H9 (cell line): Measurements from ENCODE around the gene CDC42EP3. TPM values are rescaled to one million over a fixed set of nuclear protein-coding genes. Genes with fewer than 3 reads are reported as not detected.

Experiments
- DNase-seq: peaks from one replicate; pipeline ENCODE4 v3.0.0-alpha.2; 2017
- H2AFZ ChIP-seq: one replicate; pipeline ENCODE4 v1.6.1; 2013; ENCODE audit warnings: mild to moderate bottlenecking, low read length, control low read depth, moderate library complexity
- H2AK5ac ChIP-seq: 2 replicates; pipeline ENCODE4 v1.6.1; 2013; ENCODE audit warnings: low read length, control low read depth, mixed read lengths; ENCODE audit not compliant: insufficient read length
- H2BK120ac ChIP-seq: one replicate; pipeline ENCODE4 v1.6.1; 2013; ENCODE audit warnings: low read depth, mild to moderate bottlenecking, low read length, control low read depth, inconsistent platforms; ENCODE audit not compliant: poor library complexity, severe bottlenecking
- H2BK12ac ChIP-seq: 2 replicates; pipeline ENCODE4 v1.6.1; 2013; ENCODE audit warnings: low read length, control low read depth, mixed read lengths, low read depth; ENCODE audit not compliant: insufficient read length
- H2BK15ac ChIP-seq: 2 replicates; pipeline ENCODE4 v1.6.1; 2013; ENCODE audit warnings: low read depth, low read length, control low read depth
- H2BK20ac ChIP-seq: one replicate; pipeline ENCODE4 v1.6.1; 2013; ENCODE audit warnings: low read depth, mild to moderate bottlenecking, low read length, control low read depth, inconsistent platforms; ENCODE audit not compliant: poor library complexity, severe bottlenecking
- H2BK5ac ChIP-seq: 2 replicates; pipeline ENCODE4 v1.6.1; 2013; ENCODE audit warnings: low read length, control low read depth, mixed read lengths; ENCODE audit not compliant: insufficient read length
- H3K14ac ChIP-seq: 2 replicates; pipeline ENCODE4 v1.6.1; 2013; ENCODE audit warnings: low read length, control low read depth; ENCODE audit not compliant: insufficient read depth
- H3K18ac ChIP-seq: 2 replicates; pipeline ENCODE4 v1.6.1; 2013; ENCODE audit warnings: low read depth, mild to moderate bottlenecking, mixed read lengths, low read length, control low read depth; ENCODE audit not compliant: insufficient read length
- H3K23ac ChIP-seq: 2 replicates; pipeline ENCODE4 v1.6.1; 2013; ENCODE audit warnings: low read length, control low read depth, mixed read lengths, low read depth; ENCODE audit not compliant: insufficient read length
- H3K23me2 ChIP-seq: 2 replicates; pipeline ENCODE4 v1.6.1; 2013; ENCODE audit warnings: low read depth, mild to moderate bottlenecking, mixed read lengths, low read length, control low read depth; ENCODE audit not compliant: insufficient read length, poor library complexity, severe bottlenecking
- H3K27ac ChIP-seq: 2 replicates; pipeline ENCODE4 v1.5.1; 2013; ENCODE audit warnings: low read length, control low read depth, mixed read lengths, low read depth; ENCODE audit not compliant: insufficient read length
- H3K27me3 ChIP-seq: 2 replicates; pipeline ENCODE4 v1.6.1; 2013; ENCODE audit warnings: low read length, control low read depth, inconsistent platforms; ENCODE audit not compliant: insufficient read depth
- H3K4ac ChIP-seq: 2 replicates; pipeline ENCODE4 v1.6.1; 2013; ENCODE audit warnings: low read depth, mild to moderate bottlenecking, control low read depth, inconsistent platforms, low read length, moderate library complexity
- H3K4me1 ChIP-seq: 2 replicates; pipeline ENCODE4 v1.6.1; 2013; ENCODE audit warnings: low read length, control low read depth, inconsistent platforms; ENCODE audit not compliant: insufficient read depth
- H3K4me2 ChIP-seq: 2 replicates; pipeline ENCODE4 v1.6.1; 2013; ENCODE audit warnings: low read length, control low read depth, mixed read lengths; ENCODE audit not compliant: insufficient read length, insufficient read depth
- H3K56ac ChIP-seq: 2 replicates; pipeline ENCODE4 v1.6.1; 2013; ENCODE audit warnings: low read depth, mild to moderate bottlenecking, mixed read lengths, low read length, control low read depth; ENCODE audit not compliant: insufficient read length
- H3K79me1 ChIP-seq: 2 replicates; pipeline ENCODE4 v1.6.1; 2013; ENCODE audit warnings: low read depth, mild to moderate bottlenecking, moderate library complexity, low read length, control low read depth, inconsistent platforms; ENCODE audit not compliant: insufficient read depth, poor library complexity, severe bottlenecking
- H3K79me2 ChIP-seq: 2 replicates; pipeline ENCODE4 v1.6.1; 2013; ENCODE audit warnings: low read length, control low read depth, inconsistent platforms; ENCODE audit not compliant: insufficient read depth
- H3K9ac ChIP-seq: 2 replicates; pipeline ENCODE4 v1.6.1; 2013; ENCODE audit warnings: low read length, control low read depth, mixed read lengths; ENCODE audit not compliant: insufficient read length; ENCODE audit errors: extremely low read depth
- H3K9me3 ChIP-seq: one replicate; pipeline ENCODE4 v1.6.1; 2013; ENCODE audit warnings: low read depth, low read length, inconsistent platforms; ENCODE audit not compliant: control insufficient read depth
- H3T11ph ChIP-seq: one replicate; pipeline ENCODE4 v1.6.1; 2013; ENCODE audit warnings: mild to moderate bottlenecking, low read length, control low read depth, inconsistent platforms
- H4K20me1 ChIP-seq: one replicate; pipeline ENCODE4 v1.6.1; 2013; ENCODE audit not compliant: control insufficient read depth, insufficient read length, insufficient read depth
- H4K5ac ChIP-seq: 2 replicates; pipeline ENCODE4 v1.6.1; 2013; ENCODE audit warnings: low read depth, mild to moderate bottlenecking, mixed read lengths, low read length, control low read depth; ENCODE audit not compliant: insufficient read length
- H4K8ac ChIP-seq: replicated peaks from 2 replicates; pipeline ENCODE4 v1.6.1; 2013; ENCODE audit warnings: low read length, control low read depth, mixed read lengths, low read depth; ENCODE audit not compliant: insufficient read length
- H4K91ac ChIP-seq: 2 replicates; pipeline ENCODE4 v1.6.1; 2013; ENCODE audit warnings: low read depth, mild to moderate bottlenecking, moderate library complexity, mixed read lengths, low read length, control low read depth; ENCODE audit not compliant: insufficient read length
- H3K27ac Mint-ChIP-seq, 3 experiments: 2 replicates in 2 of 3; 3 replicates in 1 of 3; pipeline ENCODE4 v1.8.0; 2020 to 2021; ENCODE audit warnings: mixed read lengths in 3 of 3, mild to moderate bottlenecking in 1 of 3, moderate library complexity in 1 of 3
- H3K27me3 Mint-ChIP-seq: 2 replicates; pipeline ENCODE4 v1.8.0; 2021; ENCODE audit warnings: low read depth, mild to moderate bottlenecking, moderate library complexity, mixed read lengths
- H3K36me3 Mint-ChIP-seq, 3 experiments: 2 replicates in 2 of 3; 3 replicates in 1 of 3; pipeline ENCODE4 v1.8.0; 2020 to 2021; ENCODE audit warnings: low read depth in 3 of 3, mixed read lengths in 3 of 3; ENCODE audit not compliant: insufficient read depth in 1 of 3
- H3K4me1 Mint-ChIP-seq, 2 experiments: 2 replicates each; pipeline ENCODE4 v1.8.0; 2020; ENCODE audit warnings: mixed read lengths in 2 of 2
- H3K4me3 Mint-ChIP-seq, 2 experiments: 2 replicates in 1 of 2; 3 replicates in 1 of 2; pipeline ENCODE4 v1.8.0; 2020 to 2021; ENCODE audit warnings: mild to moderate bottlenecking in 2 of 2, mixed read lengths in 2 of 2, moderate library complexity in 1 of 2
- H3K9me3 Mint-ChIP-seq, 2 experiments: 2 replicates in 1 of 2; 3 replicates in 1 of 2; pipeline ENCODE4 v1.8.0; 2020; ENCODE audit warnings: mild to moderate bottlenecking in 2 of 2, mixed read lengths in 2 of 2, moderate library complexity in 1 of 2
- WGBS: extraction: QIAGEN DNeasy Blood & Tissue Kit; methylation state at CpG from one replicate; pipeline ENCODE4 v1.1.7; 2013; ENCODE audit warnings: missing lambda C conversion rate, low lambda C conversion rate, mixed read lengths; ENCODE audit not compliant: insufficient read length; ENCODE audit errors: extremely low coverage; 5-methylcytosine and 5-hydroxymethylcytosine counted together
- total RNA-seq: library from RNA; stranded (reverse); gene quantifications from 2 replicates; pipeline ENCODE4 v1.2.1, GENCODE V29; 2021
- TF ChIP-seq, protein P1 (sequence below): fragments of 200-600 bp; sonication (generic); conservative IDR thresholded peaks from 3 replicates; pipeline ENCODE4 v1.8.0; 2021; ENCODE audit warnings: antibody characterized with exemption, mild to moderate bottlenecking

The CDC42EP3 gene
- total RNA-seq, 1 experiment from 2014 or later, result 61.5 TPM

DNA sequence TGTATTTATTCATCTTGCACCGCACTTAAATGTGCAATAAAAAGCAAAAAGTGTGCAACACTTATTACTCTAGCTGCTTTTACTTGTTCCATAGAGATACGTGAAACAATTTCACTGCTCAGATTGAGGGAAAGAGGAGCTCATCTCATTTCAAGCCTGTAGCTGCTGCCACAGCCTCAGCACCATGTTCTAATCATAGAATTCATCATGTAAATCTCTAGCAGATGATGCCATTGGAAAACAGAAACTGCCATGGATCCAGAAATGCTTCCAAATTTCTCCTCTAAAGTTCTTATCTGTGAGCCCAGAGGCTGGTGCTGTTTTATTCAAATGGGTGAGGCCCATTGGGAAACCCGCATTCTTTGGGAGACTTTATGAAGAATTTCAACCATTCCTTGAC is 2.0 kb downstream of the CDC42EP3 start:
- Histone ChIP-seq H3K4me1 (peaks cover 6% of the 10 kb centered on the region; the same call in 1 of the 2 replicates), H4K20me1 (no peaks in the 10 kb centered on the region), H2AFZ (no peak overlapping the region), H3K27ac (no peak overlapping the region), H4K5ac (no peak overlapping the region), H3K9ac (no peak overlapping the region), H3K14ac (no peak overlapping the region), H2BK120ac (no peak overlapping the region), H3K4me2 (peak overlapping the region; percentile 77), H3K79me2 (peaks cover 39% of the 10 kb centered on the region; the same call in 1 of the 2 replicates), H4K8ac (no peak overlapping the region), H2BK12ac (no peak overlapping the region), H3K23me2 (peaks cover 14% of the 10 kb centered on the region), H3K27me3 (no peaks in the 10 kb centered on the region), H3K79me1 (peaks cover 15% of the 10 kb centered on the region), H3K18ac (no peak overlapping the region), H3K4ac (no peak overlapping the region), H2BK5ac (no peak overlapping the region), H2AK5ac (no peak overlapping the region), H2BK15ac (no peak overlapping the region), H2BK20ac (no peak overlapping the region), H3K56ac (no peak overlapping the region), H4K91ac (no peak overlapping the region), H3K23ac (no peak overlapping the region), H3T11ph (no peak overlapping the region), H3K9me3 (no peaks in the 10 kb centered on the region)
- no peak for DNase-seq
- H3K4me1 Mint-ChIP-seq, result peaks cover 54 to 56% of the 10 kb centered on the region in 2 experiments
- TF ChIP-seq, protein P1, sequence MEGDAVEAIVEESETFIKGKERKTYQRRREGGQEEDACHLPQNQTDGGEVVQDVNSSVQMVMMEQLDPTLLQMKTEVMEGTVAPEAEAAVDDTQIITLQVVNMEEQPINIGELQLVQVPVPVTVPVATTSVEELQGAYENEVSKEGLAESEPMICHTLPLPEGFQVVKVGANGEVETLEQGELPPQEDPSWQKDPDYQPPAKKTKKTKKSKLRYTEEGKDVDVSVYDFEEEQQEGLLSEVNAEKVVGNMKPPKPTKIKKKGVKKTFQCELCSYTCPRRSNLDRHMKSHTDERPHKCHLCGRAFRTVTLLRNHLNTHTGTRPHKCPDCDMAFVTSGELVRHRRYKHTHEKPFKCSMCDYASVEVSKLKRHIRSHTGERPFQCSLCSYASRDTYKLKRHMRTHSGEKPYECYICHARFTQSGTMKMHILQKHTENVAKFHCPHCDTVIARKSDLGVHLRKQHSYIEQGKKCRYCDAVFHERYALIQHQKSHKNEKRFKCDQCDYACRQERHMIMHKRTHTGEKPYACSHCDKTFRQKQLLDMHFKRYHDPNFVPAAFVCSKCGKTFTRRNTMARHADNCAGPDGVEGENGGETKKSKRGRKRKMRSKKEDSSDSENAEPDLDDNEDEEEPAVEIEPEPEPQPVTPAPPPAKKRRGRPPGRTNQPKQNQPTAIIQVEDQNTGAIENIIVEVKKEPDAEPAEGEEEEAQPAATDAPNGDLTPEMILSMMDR, result no peak
- no peaks in the 10 kb centered on the region for H3K9me3 Mint-ChIP-seq
- peak overlapping the region; percentile 89 to 91 for H3K4me3 Mint-ChIP-seq
- no CpG with 5 or more reads among the region's 3 CpGs for WGBS
- H3K27ac Mint-ChIP-seq, result no peak overlapping the region
- H3K27me3 Mint-ChIP-seq, result no peaks in the 10 kb centered on the region
- H3K36me3 Mint-ChIP-seq, result peaks cover 2 to 36% (median 2%) of the 10 kb centered on the region in 3 experiments; a peak in 5 of 7 replicates
